A549 (cell line): ENCODE measurements around the gene BCO1. TPM values are rescaled to one million over a fixed set of nuclear protein-coding genes. Genes with fewer than 3 reads are reported as not detected.
A peak's percentile ranks its signal among the peaks of the same experiment; 100 is the strongest.

Experiments
- ATAC-seq, 2 experiments: fragments of 200-7000 bp in 1 of 2; fragments of >200 bp in 1 of 2; cut with Nextera tagmentation in 1 of 2; cut with Tn5 transposase in 1 of 2; 3 replicates each; pipeline versions ENCODE4 v1.8.0 to v1.9.1; 2018 to 2020; ENCODE audit warnings: mild to moderate bottlenecking in 1 of 2, moderate library complexity in 1 of 2
- CTCF ChIA-PET: fragments of 300-600 bp; sonication (Branson Sonifier 250); formaldehyde crosslinking; extraction: SDS; loops from one replicate; lab custom pipeline; 2021; ENCODE audit warnings: antibody characterized with exemption, inconsistent platforms; lab: Yijun Ruan, JAX
- POLR2A ChIA-PET: fragments of 350-600 bp; formaldehyde crosslinking; extraction: SDS; loops from one replicate; lab custom pipeline; 2021; ENCODE audit warnings: antibody characterized with exemption, inconsistent platforms; lab: Yijun Ruan, JAX
- DNase-seq, 2 experiments: peaks; one replicate each; pipeline versions ENCODE4 v3.0.0 to v3.0.0-alpha.2; 2011 to 2016; ENCODE audit warnings: low read depth in 1 of 2, low spot score in 1 of 2
- FAIRE-seq: peaks from 2 replicates; lab custom pipeline; 2011; peaks lifted over from hg19 to GRCh38; lab: Jason Lieb, UNC
- H3K27ac ChIP-seq, 2 experiments: fragments of >200 bp; sonication (Bioruptor Twin); formaldehyde crosslinking; 3 replicates each; pipeline ENCODE4 v1.5.1; 2016 to 2017
- H3K4me1 ChIP-seq: fragments of >200 bp; sonication (Bioruptor Twin); formaldehyde crosslinking; 3 replicates; pipeline ENCODE4 v1.6.1; 2016
- H3K4me2 ChIP-seq: fragments of >200 bp; sonication (Bioruptor Twin); formaldehyde crosslinking; 3 replicates; pipeline ENCODE4 v1.6.1; 2016
- H3K4me3 ChIP-seq: fragments of >200 bp; sonication (Bioruptor Twin); formaldehyde crosslinking; 3 replicates; pipeline ENCODE4 v1.5.1; 2016
- H3K9me3 ChIP-seq: fragments of >200 bp; sonication (Bioruptor Twin); formaldehyde crosslinking; 3 replicates; pipeline ENCODE4 v1.6.1; 2016
- BHLHE40 ChIP-seq: IDR thresholded peaks from 2 replicates; pipeline ENCODE4 v1.6.1; 2012; ENCODE audit warnings: low read depth, low read length, inconsistent platforms
- CBX8 ChIP-seq: fragments of 200-600 bp; sonication (generic); IDR thresholded peaks from 2 replicates; pipeline ENCODE4 v1.6.1; 2016
- ESRRA ChIP-seq: fragments of 150-350 bp; IDR thresholded peaks from 2 replicates; pipeline ENCODE4 v1.6.1; 2014; ENCODE audit warnings: mild to moderate bottlenecking, low read length, borderline replicate concordance
- FOSB ChIP-seq: fragments of 250-450 bp; sonication (Bioruptor Pico); IDR thresholded peaks from 2 replicates; pipeline ENCODE4 v1.5.0; 2020; ENCODE audit warnings: mild to moderate bottlenecking, moderate library complexity
- FOSL2 ChIP-seq, 2 experiments: fragments of 450-650 bp in 1 of 2; fragments of >200 bp in 1 of 2; sonication (Bioruptor Twin) in 1 of 2; formaldehyde crosslinking; IDR thresholded peaks; 2 replicates each; pipeline versions ENCODE4 v1.5.0 to v1.6.1; 2016 to 2020; ENCODE audit warnings: mild to moderate bottlenecking in 1 of 2, moderate library complexity in 1 of 2
- FOXS1 ChIP-seq: fragments of 250-450 bp; sonication (Bioruptor Pico); IDR thresholded peaks from 2 replicates; pipeline ENCODE4 v1.5.0; 2020; ENCODE audit warnings: mild to moderate bottlenecking, moderate library complexity
- GATA3 ChIP-seq: IDR thresholded peaks from 2 replicates; pipeline ENCODE4 v1.6.1; 2012; ENCODE audit warnings: borderline replicate concordance
- HDAC2 ChIP-seq: fragments of 200-600 bp; sonication (generic); IDR thresholded peaks from 2 replicates; pipeline ENCODE4 v1.6.1; 2016
- HEYL ChIP-seq: fragments of 250-450 bp; sonication (Bioruptor Pico); IDR thresholded peaks from 2 replicates; pipeline ENCODE4 v1.8.0; 2021; ENCODE audit warnings: mild to moderate bottlenecking, moderate library complexity
- HOXA7 ChIP-seq: fragments of 250-450 bp; sonication (Bioruptor Pico); IDR thresholded peaks from 2 replicates; pipeline ENCODE4 v1.5.0; 2020; ENCODE audit warnings: mild to moderate bottlenecking, moderate library complexity
- JUN ChIP-seq, 2 experiments: fragments of >200 bp; sonication (Bioruptor Twin); formaldehyde crosslinking; IDR thresholded peaks; 2 replicates in 1 of 2; 3 replicates in 1 of 2; pipeline ENCODE4 v1.6.1; 2016 to 2017
- KDM1A ChIP-seq: fragments of 200-600 bp; sonication (generic); IDR thresholded peaks from 2 replicates; pipeline ENCODE4 v1.6.1; 2016; ENCODE audit warnings: low read depth, mild to moderate bottlenecking
- KDM5A ChIP-seq: fragments of 200-600 bp; sonication (generic); IDR thresholded peaks from 2 replicates; pipeline ENCODE4 v1.6.1; 2016; ENCODE audit warnings: antibody characterized with exemption, mild to moderate bottlenecking
- MAFK ChIP-seq: fragments of 450-650 bp; IDR thresholded peaks from 2 replicates; pipeline ENCODE4 v1.6.1; 2014; ENCODE audit not compliant: partially characterized antibody
- NR3C1 ChIP-seq: fragments of >200 bp; sonication (Bioruptor Twin); formaldehyde crosslinking; IDR thresholded peaks from 3 replicates; pipeline ENCODE4 v1.6.1; 2017
- PHF8 ChIP-seq: fragments of 200-600 bp; sonication (generic); IDR thresholded peaks from 2 replicates; pipeline ENCODE4 v1.6.1; 2016; ENCODE audit warnings: low read depth, mild to moderate bottlenecking, antibody characterized with exemption, moderate library complexity, borderline replicate concordance
- POLR2A ChIP-seq: IDR thresholded peaks from 2 replicates; pipeline ENCODE4 v1.6.1; 2012; ENCODE audit warnings: mild to moderate bottlenecking, low read length
- POLR2AphosphoS2 ChIP-seq: conservative IDR thresholded peaks from 2 replicates; pipeline ENCODE4 v1.6.1; 2012; ENCODE audit warnings: low read length, improper control_type of control experiment, inconsistent platforms
- RARB ChIP-seq: fragments of 250-450 bp; sonication (Bioruptor Pico); IDR thresholded peaks from 2 replicates; pipeline ENCODE4 v1.8.0; 2021; ENCODE audit warnings: mild to moderate bottlenecking, moderate library complexity
- REST ChIP-seq: fragments of 200-600 bp; sonication (generic); IDR thresholded peaks from 2 replicates; pipeline ENCODE4 v1.6.1; 2016; ENCODE audit warnings: antibody characterized with exemption, mild to moderate bottlenecking, moderate library complexity
- RFX5 ChIP-seq: fragments of 450-650 bp; IDR thresholded peaks from 2 replicates; pipeline ENCODE4 v1.7.1; 2014; ENCODE audit warnings: antibody characterized with exemption, mild to moderate bottlenecking, moderate library complexity
- SREBF2 ChIP-seq: fragments of 450-650 bp; IDR thresholded peaks from 2 replicates; pipeline ENCODE4 v1.6.1; 2014; ENCODE audit warnings: mild to moderate bottlenecking, moderate library complexity
- TFCP2L1 ChIP-seq: fragments of 250-450 bp; sonication (Bioruptor Pico); IDR thresholded peaks from 2 replicates; pipeline ENCODE4 v1.5.0; 2021; ENCODE audit warnings: mild to moderate bottlenecking
- TP53 ChIP-seq: fragments of 250-450 bp; sonication (Bioruptor Pico); IDR thresholded peaks from 2 replicates; pipeline ENCODE4 v1.5.0; 2021; ENCODE audit warnings: mild to moderate bottlenecking, moderate library complexity
- USF2 ChIP-seq: fragments of 450-650 bp; IDR thresholded peaks from 2 replicates; pipeline ENCODE4 v1.6.1; 2014; ENCODE audit warnings: antibody characterized with exemption
- ZC3H11A ChIP-seq: fragments of 450-650 bp; IDR thresholded peaks from 2 replicates; pipeline ENCODE4 v1.6.1; 2014; ENCODE audit warnings: antibody characterized with exemption, mild to moderate bottlenecking
- ZSCAN20 ChIP-seq: fragments of 250-450 bp; sonication (Bioruptor Pico); IDR thresholded peaks from 2 replicates; pipeline ENCODE4 v1.8.0; 2022; ENCODE audit warnings: mild to moderate bottlenecking, moderate library complexity
- WGBS: methylation state at CpG from one replicate; pipeline ENCODE4 v1.1.6; 2017; ENCODE audit errors: missing lambda C conversion rate; 5-methylcytosine and 5-hydroxymethylcytosine counted together
- polyA minus RNA-seq: library from RNA; depleted of rRNA, polyadenylated mRNA; stranded (reverse); fragments of >200 nt; gene quantifications from 2 replicates; pipeline ENCODE4 v1.2.3, GENCODE V29; 2011; rRNA and poly(A)+ RNA removed
- polyA plus RNA-seq, 4 experiments: library from polyadenylated mRNA; depleted of rRNA in 3 of 4; stranded (reverse); fragments of >200 nt; fragmentation: RNase III in 1 of 4; extraction: RNeasy Plus Mini Kit Qiagen cat#74134 plus additional on column Dnase treatment in 1 of 4; gene quantifications; 2 replicates in 3 of 4; 3 replicates in 1 of 4; pipeline ENCODE4 v1.2.3, GENCODE V29; 2011 to 2017
- TF ChIP-seq, protein P1 (sequence below): fragments of >200 bp; sonication (Bioruptor Twin); formaldehyde crosslinking; IDR thresholded peaks from 2 replicates; pipeline ENCODE4 v1.6.1; 2016
- TF ChIP-seq, protein P2 (sequence below): IDR thresholded peaks from 2 replicates; pipeline ENCODE4 v1.6.1; 2012
- TF ChIP-seq, protein P3 (sequence below): fragments of 250-450 bp; sonication (Bioruptor Pico); IDR thresholded peaks from 2 replicates; pipeline ENCODE4 v1.5.0; 2020; ENCODE audit warnings: low read depth, mild to moderate bottlenecking, moderate library complexity

The BCO1 gene, protein sequence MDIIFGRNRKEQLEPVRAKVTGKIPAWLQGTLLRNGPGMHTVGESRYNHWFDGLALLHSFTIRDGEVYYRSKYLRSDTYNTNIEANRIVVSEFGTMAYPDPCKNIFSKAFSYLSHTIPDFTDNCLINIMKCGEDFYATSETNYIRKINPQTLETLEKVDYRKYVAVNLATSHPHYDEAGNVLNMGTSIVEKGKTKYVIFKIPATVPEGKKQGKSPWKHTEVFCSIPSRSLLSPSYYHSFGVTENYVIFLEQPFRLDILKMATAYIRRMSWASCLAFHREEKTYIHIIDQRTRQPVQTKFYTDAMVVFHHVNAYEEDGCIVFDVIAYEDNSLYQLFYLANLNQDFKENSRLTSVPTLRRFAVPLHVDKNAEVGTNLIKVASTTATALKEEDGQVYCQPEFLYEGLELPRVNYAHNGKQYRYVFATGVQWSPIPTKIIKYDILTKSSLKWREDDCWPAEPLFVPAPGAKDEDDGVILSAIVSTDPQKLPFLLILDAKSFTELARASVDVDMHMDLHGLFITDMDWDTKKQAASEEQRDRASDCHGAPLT
- polyA plus RNA-seq (2011; rRNA removed) (4.1 and 6.2 TPM in 2 replicates), polyA plus RNA-seq (2017; fragmentation: RNase III; extraction: RNeasy Plus Mini Kit Qiagen cat#74134 plus additional on column Dnase treatment) (3.9 to 6.6 TPM (median 5.0 TPM) in 3 replicates), polyA minus RNA-seq (2.8 and 5.0 TPM in 2 replicates)
- 2.6 and 3.2 TPM in 2 replicates for polyA plus RNA-seq (2012; cell fraction: cytosol; rRNA removed)
- 2.0 TPM in 2 replicates for polyA plus RNA-seq (2012; cell fraction: nucleus; rRNA removed)

DNA sequence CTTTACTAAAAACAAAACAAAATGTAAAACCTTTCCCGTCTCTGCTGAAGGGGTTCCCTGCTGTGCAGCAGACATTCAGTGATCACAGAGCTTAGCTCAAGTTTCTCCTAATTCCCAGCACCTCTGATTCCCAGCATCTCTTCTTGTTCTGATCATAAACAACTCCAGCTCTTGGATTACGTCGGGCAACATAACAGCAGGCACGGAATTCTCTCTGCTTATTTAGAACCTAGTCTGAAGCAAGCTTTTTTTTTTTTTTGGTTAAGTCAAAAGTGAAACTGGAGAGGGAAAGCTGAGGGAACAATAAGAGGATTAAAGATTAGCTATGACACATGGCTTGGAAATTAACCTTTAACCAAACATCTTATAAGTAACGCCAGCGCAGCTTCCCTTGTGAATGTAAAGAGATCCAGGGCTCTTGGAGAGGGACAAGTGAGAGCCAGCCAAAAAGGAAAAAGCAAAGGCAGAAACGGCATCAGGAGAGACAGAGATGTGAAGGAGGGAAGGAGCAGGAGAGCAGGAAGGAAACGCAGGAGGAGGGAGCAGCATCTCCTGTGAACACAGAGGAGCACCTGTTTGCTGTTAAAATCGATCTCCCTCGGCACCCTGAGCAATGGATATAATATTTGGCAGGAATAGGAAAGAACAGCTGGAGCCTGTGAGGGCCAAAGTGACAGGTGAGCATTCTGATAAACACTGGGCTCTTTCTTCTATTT, at the start of gene BCO1:
TSS of gene BCO1 (plus strand) at position 394 of the 716 bp plus-strand sequence. CDS start at position 614, 220 bp downstream.
- WGBS = under 1% methylated on average over 10 of the region's 10 CpGs
- FAIRE-seq = no peak
- peak within 1 kb of the TSS; percentile 53 for H3K4me3 ChIP-seq
- H3K9me3 ChIP-seq = no peaks in the 10 kb centered on the region
- H3K4me2 ChIP-seq = peak within 1 kb of the TSS; percentile 91
- ATAC-seq = peak; percentile 63 to 79
- H3K4me1 ChIP-seq = peaks cover 18% of the 10 kb centered on the region; the same call in 2 of the 3 replicates
- peak; percentile 35 to 63 for DNase-seq
- ChIA-PET POLR2A (interaction anchor here (0.6 kb wide), 1 partner anchor 258 kb away, joined by 3 read pairs; no protein-coding TSS in a partner anchor), CTCF (interaction anchor here (1.5 to 2.2 kb wide), 2 partner anchors 12 to 203 kb away, joined by 4 read pairs; partner anchors contain the start of gene ATMIN)
- H3K27ac ChIP-seq = peak within 1 kb of the TSS; percentile 68 to 80
- TF ChIP-seq KDM1A = no peak
- no peak for TF ChIP-seq SREBF2
- TF ChIP-seq RARB (CRISPR knock-in tag) = no peak
- TF ChIP-seq FOSL2 (IDR thresholded peaks at IDR 0.05) = no peak
- no peak for TF ChIP-seq FOSL2 (CRISPR knock-in tag; IDR thresholded peaks at IDR 0.05)
- no peak for TF ChIP-seq ESRRA
- TF ChIP-seq RFX5 = no peak
- no peak for TF ChIP-seq POLR2AphosphoS2
- TF ChIP-seq CBX8 = no peak
- no peak for TF ChIP-seq KDM5A
- TF ChIP-seq, protein P1, sequence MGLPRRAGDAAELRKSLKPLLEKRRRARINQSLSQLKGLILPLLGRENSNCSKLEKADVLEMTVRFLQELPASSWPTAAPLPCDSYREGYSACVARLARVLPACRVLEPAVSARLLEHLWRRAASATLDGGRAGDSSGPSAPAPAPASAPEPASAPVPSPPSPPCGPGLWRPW = no peak
- no peak; the same call in 1 of the 2 replicates for TF ChIP-seq POLR2A
- TF ChIP-seq BHLHE40 = no peak
- no peak for TF ChIP-seq FOXS1 (CRISPR knock-in tag)
- TF ChIP-seq REST = no peak
- no peak for TF ChIP-seq TFCP2L1 (CRISPR knock-in tag)
- no peak for TF ChIP-seq ZSCAN20 (CRISPR knock-in tag)
- TF ChIP-seq NR3C1 = no peak
- TF ChIP-seq HOXA7 (CRISPR knock-in tag) = no peak

DNA sequence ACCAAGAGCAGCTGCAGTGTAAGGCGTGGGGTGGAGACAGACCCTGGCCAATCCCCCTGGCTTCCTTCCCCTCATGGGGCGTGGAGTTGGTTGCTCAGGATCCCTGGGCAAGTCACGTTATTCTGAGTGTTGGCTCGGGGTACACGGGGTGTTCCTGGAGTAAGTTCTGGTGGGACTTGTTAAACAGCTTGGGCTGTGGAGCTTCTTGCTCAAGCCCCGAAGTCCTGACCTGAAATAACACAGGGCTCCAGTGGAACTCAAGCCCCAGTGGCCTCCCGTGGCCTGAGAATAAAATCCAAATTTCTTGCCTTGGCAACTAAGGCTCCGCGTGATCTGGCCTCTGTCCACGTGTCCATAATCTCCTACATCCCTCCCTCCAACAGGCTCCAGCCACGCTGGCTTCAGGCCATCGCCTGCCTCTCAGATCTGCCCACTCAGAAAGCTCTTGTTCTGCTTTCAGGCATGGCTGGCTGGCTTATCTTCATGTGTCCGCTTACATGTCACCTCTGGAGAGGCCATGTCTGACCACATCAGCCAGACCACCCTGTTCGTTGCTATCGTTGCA, 49.3 kb upstream of the BCO1 start:
- no peak for FAIRE-seq
- Histone ChIP-seq H3K27ac (peak overlapping the region in 1 of 2 experiments; percentile 42; a peak in 1 of 6 replicates), H3K9me3 (no peaks in the 10 kb centered on the region), H3K4me2 (no peak overlapping the region), H3K4me1 (peaks cover 18% of the 10 kb centered on the region), H3K4me3 (no peak overlapping the region)
- WGBS = 91% methylated on average over 15 of the region's 15 CpGs
- POLR2A ChIA-PET = interaction anchor here (1.1 kb wide), 1 partner anchor 8 kb away, joined by 3 read pairs; no protein-coding TSS in a partner anchor
- CTCF ChIA-PET = interaction anchor here (0.7 to 2.1 kb wide), 8 partner anchors 14 to 716 kb away, joined by 3 to 11 read pairs (median 5); no protein-coding TSS in a partner anchor
- no peak for DNase-seq
- no peak; a peak in 1 of 6 replicates for ATAC-seq
- TF ChIP-seq ESRRA = no peak
- TF ChIP-seq, protein P2, sequence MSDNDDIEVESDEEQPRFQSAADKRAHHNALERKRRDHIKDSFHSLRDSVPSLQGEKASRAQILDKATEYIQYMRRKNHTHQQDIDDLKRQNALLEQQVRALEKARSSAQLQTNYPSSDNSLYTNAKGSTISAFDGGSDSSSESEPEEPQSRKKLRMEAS = no peak
- no peak for TF ChIP-seq ZC3H11A
- TF ChIP-seq FOSB = no peak
- TF ChIP-seq FOSL2 (IDR thresholded peaks at IDR 0.05) = no peak
- TF ChIP-seq FOSL2 (CRISPR knock-in tag; IDR thresholded peaks at IDR 0.05) = no peak
- TF ChIP-seq USF2 = no peak
- TF ChIP-seq TP53 (CRISPR knock-in tag) = no peak
- no peak for TF ChIP-seq PHF8
- no peak for TF ChIP-seq HEYL (CRISPR knock-in tag)
- no peak for TF ChIP-seq KDM5A
- TF ChIP-seq HDAC2 = no peak
- TF ChIP-seq, protein P3, sequence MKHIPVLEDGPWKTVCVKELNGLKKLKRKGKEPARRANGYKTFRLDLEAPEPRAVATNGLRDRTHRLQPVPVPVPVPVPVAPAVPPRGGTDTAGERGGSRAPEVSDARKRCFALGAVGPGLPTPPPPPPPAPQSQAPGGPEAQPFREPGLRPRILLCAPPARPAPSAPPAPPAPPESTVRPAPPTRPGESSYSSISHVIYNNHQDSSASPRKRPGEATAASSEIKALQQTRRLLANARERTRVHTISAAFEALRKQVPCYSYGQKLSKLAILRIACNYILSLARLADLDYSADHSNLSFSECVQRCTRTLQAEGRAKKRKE (CRISPR knock-in tag) = no peak
- TF ChIP-seq GATA3 = no peak
- no peak for TF ChIP-seq MAFK
- no peak for TF ChIP-seq JUN (IDR thresholded peaks at IDR 0.05)
